Measurements from ENCODE around the gene KCNK1. TPM values are rescaled to one million over a fixed set of nuclear protein-coding genes. Genes with fewer than 3 reads are reported as not detected.

Gene KCNK1
- 8.7 TPM for total RNA-seq

DNA sequence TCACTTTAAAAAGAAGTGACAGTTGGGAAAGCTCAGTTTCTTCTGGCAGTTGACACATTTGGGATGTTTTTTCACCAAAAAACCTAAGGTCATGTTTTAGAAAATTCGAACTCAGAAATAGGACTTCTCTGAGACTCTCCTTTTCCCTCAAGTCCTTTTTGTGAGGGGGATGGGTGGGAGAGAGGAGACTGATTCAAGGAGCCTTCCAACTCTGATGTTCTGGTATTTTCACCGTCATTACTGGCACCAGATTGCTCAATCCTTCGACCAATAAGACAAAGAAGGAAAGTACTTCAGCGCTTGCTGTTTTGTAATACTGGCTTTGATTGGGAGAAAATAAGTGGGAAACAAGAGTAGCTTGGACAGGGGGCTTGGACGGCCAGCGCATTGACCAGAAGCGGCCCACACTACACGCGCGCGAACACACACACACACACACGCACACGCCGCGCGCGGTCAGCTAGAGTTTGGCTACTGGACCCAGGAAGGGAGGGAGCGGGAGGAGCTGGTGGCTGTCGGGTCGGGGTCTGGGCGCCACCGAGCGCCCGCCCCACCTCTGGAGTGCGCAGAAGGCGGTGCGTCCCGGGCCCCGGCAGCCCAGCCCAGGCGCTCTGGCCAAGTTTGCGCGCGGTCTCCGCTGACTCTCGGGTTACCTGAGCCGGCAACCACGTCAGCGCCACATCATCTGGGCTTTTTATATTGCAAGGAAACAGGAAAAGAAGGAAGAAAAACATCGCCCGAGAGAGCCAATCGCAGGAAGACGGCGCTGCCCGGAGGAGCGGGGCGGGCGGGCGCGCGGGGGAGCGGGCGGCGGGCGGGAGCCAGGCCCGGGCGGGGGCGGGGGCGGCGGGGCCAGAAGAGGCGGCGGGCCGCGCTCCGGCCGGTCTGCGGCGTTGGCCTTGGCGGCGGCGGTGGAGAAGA lies at the start of gene KCNK1:
TSS of gene KCNK1 (plus strand) at position 855 of the 921 bp plus-strand sequence. CDS start at position 921, 66 bp downstream.

All from camera-type eye (tissue), 1 donor.